Esophagus muscularis mucosa (tissue), 4 donors: Measurements from ENCODE around the gene POSTN. TPM values are rescaled to one million over a fixed set of nuclear protein-coding genes. Genes with fewer than 3 reads are reported as not detected.
A peak's percentile ranks its signal among the peaks of the same experiment; 100 is the strongest.

Experiments used
- DNase-seq: peaks from one replicate; pipeline ENCODE4 v3.0.0-alpha.2; 2017; ENCODE audit errors: extremely low spot score
- H3K27ac ChIP-seq, 4 donors: fragments of 200-600 bp; sonication (generic); replicated peaks in 1 of 4; 1 replicate in 3 of 4; 2 replicates in 1 of 4; pipeline ENCODE4 v1.5.1; 2016 to 2019; ENCODE audit warnings: mild to moderate bottlenecking in 1 of 4
- H3K27me3 ChIP-seq, 4 donors: fragments of 200-600 bp; sonication (generic); one replicate each; pipeline versions ENCODE4 v1.5.1 to v1.6.0; 2016 to 2019
- H3K36me3 ChIP-seq, 4 donors: fragments of 200-600 bp; sonication (generic); one replicate each; pipeline ENCODE4 v1.5.1; 2016 to 2019
- H3K4me1 ChIP-seq, 4 donors: fragments of 200-600 bp; sonication (generic); one replicate each; pipeline ENCODE4 v1.5.1; 2016 to 2019
- H3K4me3 ChIP-seq, 4 donors: fragments of 200-600 bp; sonication (generic); 1 replicate in 2 of 4; 2 replicates in 2 of 4; pipeline ENCODE4 v1.5.1; 2016 to 2019; ENCODE audit warnings: mild to moderate bottlenecking in 4 of 4, moderate library complexity in 1 of 4
- H3K9me3 ChIP-seq, 4 donors: fragments of 200-600 bp; sonication (generic); 1 replicate in 3 of 4; 2 replicates in 1 of 4; pipeline ENCODE4 v1.5.1; 2016 to 2019
- CTCF ChIP-seq, 3 experiments: fragments of 200-600 bp in 2 of 3; fragments of 450-650 bp in 1 of 3; sonication (generic) in 2 of 3; IDR thresholded peaks; one replicate each; pipeline ENCODE4 v1.5.1; 2017 to 2019; ENCODE audit warnings: antibody characterized with exemption in 3 of 3, mild to moderate bottlenecking in 2 of 3, moderate library complexity in 1 of 3
- EP300 ChIP-seq: sonication (generic); formaldehyde crosslinking; IDR thresholded peaks from one replicate; pipeline ENCODE4 v1.6.1; 2017; ENCODE audit warnings: antibody characterized with exemption
- POLR2A ChIP-seq: fragments of 450-650 bp; IDR thresholded peaks from one replicate; pipeline ENCODE4 v1.6.1; 2017; ENCODE audit warnings: antibody characterized with exemption, moderate library complexity, mild to moderate bottlenecking, low read depth
- POLR2AphosphoS5 ChIP-seq, 2 donors: sonication (generic); formaldehyde crosslinking; IDR thresholded peaks; one replicate each; pipeline ENCODE4 v1.6.1; 2017; ENCODE audit warnings: antibody characterized with exemption in 2 of 2
- WGBS: methylation state at CpG from one replicate; pipeline ENCODE4 v1.1.5; 2018; 5-methylcytosine and 5-hydroxymethylcytosine counted together
- intact Hi-C: fragments of 100-400 bp; cut with DNase I; formaldehyde crosslinking; loops from one replicate; pipeline ENCODE4 v1.15.1; 2023
- total RNA-seq, 4 donors: library from RNA; depleted of rRNA; stranded (reverse); fragments of >200 nt; gene quantifications; one replicate each; pipeline versions ENCODE4 v1.1.0 to v1.2.1, GENCODE V29; 2016

The POSTN gene, protein sequence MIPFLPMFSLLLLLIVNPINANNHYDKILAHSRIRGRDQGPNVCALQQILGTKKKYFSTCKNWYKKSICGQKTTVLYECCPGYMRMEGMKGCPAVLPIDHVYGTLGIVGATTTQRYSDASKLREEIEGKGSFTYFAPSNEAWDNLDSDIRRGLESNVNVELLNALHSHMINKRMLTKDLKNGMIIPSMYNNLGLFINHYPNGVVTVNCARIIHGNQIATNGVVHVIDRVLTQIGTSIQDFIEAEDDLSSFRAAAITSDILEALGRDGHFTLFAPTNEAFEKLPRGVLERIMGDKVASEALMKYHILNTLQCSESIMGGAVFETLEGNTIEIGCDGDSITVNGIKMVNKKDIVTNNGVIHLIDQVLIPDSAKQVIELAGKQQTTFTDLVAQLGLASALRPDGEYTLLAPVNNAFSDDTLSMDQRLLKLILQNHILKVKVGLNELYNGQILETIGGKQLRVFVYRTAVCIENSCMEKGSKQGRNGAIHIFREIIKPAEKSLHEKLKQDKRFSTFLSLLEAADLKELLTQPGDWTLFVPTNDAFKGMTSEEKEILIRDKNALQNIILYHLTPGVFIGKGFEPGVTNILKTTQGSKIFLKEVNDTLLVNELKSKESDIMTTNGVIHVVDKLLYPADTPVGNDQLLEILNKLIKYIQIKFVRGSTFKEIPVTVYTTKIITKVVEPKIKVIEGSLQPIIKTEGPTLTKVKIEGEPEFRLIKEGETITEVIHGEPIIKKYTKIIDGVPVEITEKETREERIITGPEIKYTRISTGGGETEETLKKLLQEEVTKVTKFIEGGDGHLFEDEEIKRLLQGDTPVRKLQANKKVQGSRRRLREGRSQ
- total RNA-seq = 10 to 100 TPM; 21.6 to 81.7 (median 50.2) TPM

GRCh38 chr13:37598597-37598996 lies at the start of gene POSTN:
POSTN (minus strand) TSS chr13:37598768; CDS start chr13:37598726, 42 bp downstream.
- H3K36me3 ChIP-seq = no peaks in the 10 kb centered on the region
- H3K27ac ChIP-seq = no peak within 1 kb of the TSS
- WGBS = 5% methylated on average over 6 of the region's 6 CpGs
- peaks cover 0 to 9% (median 2%) of the 10 kb centered on the region in 4 donors for H3K4me1 ChIP-seq
- no peaks in the 10 kb centered on the region for H3K27me3 ChIP-seq
- DNase-seq = no peak
- peak within 1 kb of the TSS in 3 of 4 donors; percentile 12 to 34 (median 23) for H3K4me3 ChIP-seq
- intact Hi-C loops = no loop called here
- TF ChIP-seq POLR2AphosphoS5 (IDR thresholded peaks at IDR 0.05) = peak in 1 of 2 donors; percentile 62
- TF ChIP-seq CTCF (IDR thresholded peaks at IDR 0.05) = no peak
- no peaks in the 10 kb centered on the region for H3K9me3 ChIP-seq

DNA sequence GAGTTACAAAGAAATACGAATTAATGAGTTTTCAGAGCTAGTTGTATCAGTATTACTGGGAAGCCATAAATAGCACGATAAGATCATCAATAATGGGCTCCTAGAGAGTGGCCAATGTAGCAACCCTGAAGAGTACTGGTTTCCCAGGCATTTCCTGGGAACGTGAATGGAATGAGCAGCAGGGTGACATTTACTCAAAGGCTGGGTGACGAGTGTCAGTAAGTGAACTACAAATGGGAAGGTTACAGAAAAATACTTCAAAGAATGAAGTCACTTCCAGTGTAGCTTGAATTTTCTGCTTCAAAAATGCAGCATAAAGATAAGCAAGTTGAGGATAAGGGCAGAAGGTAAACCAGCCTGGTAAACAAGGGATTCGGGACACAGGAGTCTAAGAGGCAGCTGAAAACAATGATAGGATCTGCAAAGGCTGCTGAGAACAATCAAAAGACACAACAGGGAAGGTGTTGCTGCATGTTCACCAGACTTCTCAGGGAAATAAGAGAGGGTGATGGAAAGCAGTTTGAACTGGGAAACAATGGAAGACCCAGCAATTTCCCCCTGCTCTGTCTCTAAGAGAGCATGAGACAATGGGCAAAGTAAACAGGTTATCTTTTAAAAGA lies 48.6 kb upstream of the POSTN start:
- TF ChIP-seq POLR2A (no peak), POLR2AphosphoS5 (IDR thresholded peaks at IDR 0.05) (no peak), EP300 (no peak), CTCF (IDR thresholded peaks at IDR 0.05) (no peak)
- Histone ChIP-seq H3K27me3 (peaks cover 0 to 5% (median 0%) of the 10 kb centered on the region in 4 donors), H3K4me1 (no peaks in the 10 kb centered on the region), H3K4me3 (no peak overlapping the region), H3K36me3 (no peaks in the 10 kb centered on the region), H3K9me3 (no peaks in the 10 kb centered on the region), H3K27ac (no peak overlapping the region)
- WGBS = 63% methylated on average over 5 of the region's 5 CpGs
- intact Hi-C loops = no loop called here
- no peak for DNase-seq

DNA sequence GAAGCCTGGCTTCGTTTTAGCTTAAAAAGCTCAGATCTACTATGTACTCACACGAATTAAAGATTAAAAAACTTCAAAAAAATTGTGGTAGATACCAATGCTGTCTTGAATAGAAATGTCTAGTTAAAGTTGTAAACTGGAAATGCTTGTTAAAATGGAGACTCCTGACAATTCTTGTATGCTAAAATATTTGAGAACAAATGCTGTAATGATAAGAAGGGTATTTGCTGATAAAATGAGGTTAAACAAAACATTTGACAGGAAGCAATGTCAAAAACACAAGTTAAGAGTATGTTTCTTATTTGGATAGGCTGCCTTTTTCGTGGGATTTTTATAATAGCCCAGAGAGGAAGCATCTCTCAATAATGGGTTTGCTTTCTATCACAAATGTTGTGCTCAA lies 48.0 kb upstream of the POSTN start:
- no peak for DNase-seq
- Histone ChIP-seq H3K27me3 (peaks cover 0 to 5% (median 0%) of the 10 kb centered on the region in 4 donors), H3K27ac (no peak overlapping the region), H3K9me3 (no peaks in the 10 kb centered on the region), H3K4me1 (no peaks in the 10 kb centered on the region), H3K4me3 (no peak overlapping the region), H3K36me3 (no peaks in the 10 kb centered on the region)
- intact Hi-C loops = no loop called here
- WGBS = 76% methylated on average over 3 of the region's 3 CpGs
- no peak for TF ChIP-seq EP300
- no peak for TF ChIP-seq CTCF (IDR thresholded peaks at IDR 0.05)
- no peak for TF ChIP-seq POLR2A
- no peak for TF ChIP-seq POLR2AphosphoS5 (IDR thresholded peaks at IDR 0.05)

DNA sequence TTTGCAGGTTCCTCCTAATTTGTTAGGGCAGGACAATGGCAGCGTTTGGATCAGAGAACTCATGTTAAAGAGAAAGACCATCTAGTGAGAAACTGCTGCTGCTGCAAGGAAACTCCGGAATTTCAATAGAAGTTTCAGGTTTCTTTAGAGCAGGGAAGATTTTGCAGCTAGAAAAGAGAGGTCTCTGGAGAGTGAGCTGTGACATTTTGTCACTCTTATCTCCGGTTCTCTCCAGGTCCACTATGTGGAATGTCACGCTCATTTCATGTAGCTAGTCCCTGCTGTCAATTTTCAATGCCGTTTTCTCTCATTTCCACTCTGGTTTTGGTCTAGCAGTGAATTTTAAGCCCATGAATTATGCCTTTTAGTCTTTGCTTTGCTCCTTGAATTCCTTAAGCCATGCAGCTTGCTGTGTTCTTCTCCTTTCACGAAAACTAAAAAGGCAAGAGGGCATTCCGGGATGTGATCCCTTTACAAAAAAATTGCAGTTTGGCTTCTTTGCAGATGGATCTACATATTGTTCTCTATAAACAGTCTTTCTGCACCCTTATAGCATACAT lies 46.7 kb upstream of the POSTN start:
- Histone ChIP-seq H3K27me3 (peaks cover 0 to 5% (median 0%) of the 10 kb centered on the region in 4 donors), H3K9me3 (no peaks in the 10 kb centered on the region), H3K4me1 (no peaks in the 10 kb centered on the region), H3K27ac (no peak overlapping the region), H3K36me3 (no peaks in the 10 kb centered on the region), H3K4me3 (no peak overlapping the region)
- intact Hi-C loops = no loop called here
- TF ChIP-seq POLR2AphosphoS5 (IDR thresholded peaks at IDR 0.05) (no peak), POLR2A (no peak), EP300 (no peak), CTCF (IDR thresholded peaks at IDR 0.05) (no peak)
- no peak for DNase-seq
- WGBS = 55% methylated on average over 7 of the region's 7 CpGs
